CD4-positive, alpha-beta T cell treated with Interleukin-12 subunit alpha and Interleukin-12 subunit beta, for 1 hour (primary cell): Measurements from ENCODE around the gene MTERF4.
"Not testable (repeated sequence)": the region's sequence is repeated elsewhere in the genome, so short reads cannot be mapped to it uniquely, and the experiment has no call there.

Experiments
- DNase-seq: peaks from one replicate; pipeline ENCODE4 v3.0.0-alpha.2; 2020

MTERF4 gene

DNA sequence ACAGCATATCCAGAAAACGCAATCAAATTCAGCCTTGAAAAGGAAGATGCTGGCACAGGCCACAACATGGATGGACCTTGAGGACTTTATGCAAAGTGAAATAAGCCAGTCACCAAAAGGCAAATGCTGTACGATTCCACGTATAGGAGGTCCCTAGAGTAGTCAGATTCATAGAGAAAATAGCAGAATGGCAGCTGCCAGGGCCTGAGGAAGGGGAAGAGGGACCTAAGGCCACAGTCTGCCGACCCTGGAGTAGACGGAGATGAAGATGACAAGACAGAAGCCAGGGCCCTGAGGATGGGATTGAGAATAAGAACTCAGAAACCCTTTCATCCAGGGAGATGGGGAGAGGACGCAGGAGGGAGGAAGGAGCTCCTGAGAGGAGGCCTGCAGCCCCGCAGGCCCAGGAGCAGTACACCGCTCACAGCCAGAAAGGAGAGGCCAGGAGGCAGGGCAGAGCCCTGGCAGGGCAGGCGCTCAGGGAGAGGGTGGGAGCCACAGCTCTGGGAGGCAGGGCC is 8.1 kb upstream of the MTERF4 start:
- no peak for DNase-seq

DNA sequence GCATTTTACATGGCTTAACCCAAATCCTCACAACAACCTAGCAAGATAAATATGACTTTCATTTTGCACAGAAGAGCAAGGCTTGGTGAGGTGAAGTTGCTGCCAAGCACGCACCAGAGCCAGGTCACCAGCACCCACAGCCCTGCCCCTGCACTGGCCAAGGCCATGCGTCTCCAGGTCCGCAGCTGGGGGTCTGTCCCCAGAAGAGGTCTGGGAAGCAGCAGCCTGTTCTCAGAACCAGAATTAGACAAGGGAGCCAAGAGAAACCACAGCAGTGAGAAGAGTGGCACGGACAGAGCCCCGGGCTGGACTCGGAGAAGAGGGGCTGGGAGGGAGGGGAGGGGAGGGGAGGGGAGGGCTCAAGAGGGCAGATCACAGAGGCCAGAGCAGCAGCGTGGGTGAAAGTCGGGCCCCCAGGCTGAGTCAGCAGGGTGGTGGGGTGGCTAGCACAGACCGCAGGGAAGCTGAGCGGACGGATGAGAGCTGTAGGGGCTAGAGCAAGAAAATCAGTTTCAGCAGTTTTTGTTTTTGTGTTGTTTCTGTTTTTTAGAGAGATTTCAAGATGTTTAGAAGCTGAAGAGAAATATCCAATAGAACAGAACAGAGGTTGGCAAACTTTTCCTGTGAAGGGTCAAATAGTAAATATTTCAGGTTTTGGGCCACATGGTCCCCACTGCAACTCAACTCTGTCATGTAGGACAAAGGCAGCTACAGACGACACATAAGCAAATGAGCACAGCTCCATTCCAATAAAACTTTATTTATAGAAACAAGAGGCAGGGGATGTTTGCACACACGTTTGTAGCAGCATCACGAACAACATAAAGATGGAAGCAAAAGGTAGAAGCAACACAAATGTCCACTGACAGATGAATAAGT is 7.4 kb upstream of the MTERF4 start:
- DNase-seq = peak; percentile 41

DNA sequence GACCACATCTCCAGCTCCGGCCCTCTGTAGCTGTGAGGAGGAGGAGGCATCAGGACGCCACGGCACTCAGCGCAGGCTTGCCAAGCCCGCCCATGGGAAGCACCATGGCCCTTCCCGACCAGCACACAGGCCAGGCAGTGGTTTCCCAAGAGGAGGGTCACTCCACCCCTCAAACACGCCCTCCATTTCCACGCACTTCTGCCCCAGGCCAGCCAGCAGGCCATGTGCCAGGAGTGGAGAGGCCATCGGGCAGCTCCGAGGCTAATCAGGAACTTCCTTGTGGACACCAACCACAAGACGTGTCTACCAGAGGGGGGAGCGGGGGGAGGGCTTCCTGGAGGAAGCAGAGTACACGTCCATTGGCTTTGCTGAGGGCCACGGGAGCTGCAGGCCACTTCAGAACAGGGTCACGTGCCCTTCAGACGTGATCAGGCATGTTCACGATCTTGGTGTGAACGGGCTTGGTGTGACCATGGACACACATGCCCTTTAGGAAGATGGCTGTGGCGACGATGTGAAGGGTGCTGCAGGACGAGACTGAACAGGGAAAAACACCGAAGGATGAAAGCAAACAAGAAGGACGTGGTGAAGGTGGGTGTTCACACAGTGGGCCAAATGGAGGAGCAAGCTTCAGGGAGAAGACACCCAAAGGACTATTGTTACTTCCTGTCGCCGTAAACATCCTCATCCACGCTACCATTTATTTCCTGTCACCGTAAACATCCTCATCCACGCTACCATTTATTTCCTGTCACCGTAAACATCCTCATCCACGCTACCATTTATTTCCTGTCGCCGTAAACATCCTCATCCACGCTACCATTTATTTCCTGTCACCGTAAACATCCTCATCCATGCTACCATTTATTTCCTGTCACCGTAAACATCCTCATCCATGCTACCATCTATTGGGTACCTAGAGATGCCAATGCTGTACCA is 6.5 kb upstream of the MTERF4 start:
- peak; percentile 65 for DNase-seq

DNA sequence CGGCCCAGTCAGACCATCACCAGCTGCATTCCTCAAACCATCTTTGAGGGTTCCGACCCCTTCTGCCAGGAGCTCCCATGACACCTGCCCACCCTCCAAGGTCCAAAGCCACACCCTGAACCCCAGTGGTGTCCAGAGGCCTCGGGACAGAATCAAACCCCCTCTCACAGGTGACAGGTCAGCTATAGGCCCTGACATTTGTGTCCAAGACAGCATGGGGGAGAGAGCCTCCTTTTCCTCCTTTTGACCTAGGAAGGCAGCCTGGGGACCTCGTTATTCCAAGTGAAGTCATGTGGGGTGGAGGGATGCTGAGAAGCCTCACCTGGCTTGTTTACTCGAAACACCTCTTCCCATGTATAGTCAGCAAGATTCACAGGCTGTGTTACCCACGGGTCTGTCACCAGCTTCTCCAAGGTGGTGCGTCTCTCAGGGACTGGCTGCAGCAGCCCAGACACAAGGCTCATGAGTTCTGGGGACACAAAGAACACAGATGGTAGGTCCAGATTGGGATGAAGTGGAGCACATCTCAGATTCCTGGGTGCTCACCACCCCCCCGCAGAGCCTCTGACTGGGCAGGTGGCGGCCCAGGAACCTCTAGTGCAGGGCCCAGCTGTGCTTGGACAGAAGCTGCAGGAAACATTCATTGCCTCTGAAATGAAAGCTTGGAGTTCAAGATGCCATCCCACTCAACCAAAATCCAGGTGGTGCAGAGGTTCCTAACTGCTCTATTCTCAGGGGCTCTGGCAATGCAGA is 5.1 kb upstream of the MTERF4 start:
- no peak for DNase-seq

DNA sequence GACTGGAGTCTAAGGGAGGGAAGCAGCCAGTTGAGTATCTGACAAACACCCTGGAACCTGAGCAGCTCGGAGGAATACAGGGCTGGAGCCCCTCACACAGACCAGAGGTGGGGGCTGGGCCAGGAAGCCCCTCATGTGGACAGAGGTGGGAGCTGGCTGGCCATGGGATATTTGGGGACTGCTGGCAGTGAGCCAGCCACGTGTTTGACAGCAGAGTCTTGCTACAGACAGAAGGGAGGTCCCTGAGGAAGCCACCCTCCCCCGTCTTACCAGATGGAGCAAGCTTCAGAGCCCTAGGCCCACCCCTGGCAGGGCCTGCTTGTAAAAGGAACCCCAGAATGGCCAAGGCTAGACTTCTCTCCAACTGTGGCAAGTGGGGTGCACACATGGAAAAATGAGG is 3.6 kb upstream of the MTERF4 start:
- DNase-seq = no peak

DNA sequence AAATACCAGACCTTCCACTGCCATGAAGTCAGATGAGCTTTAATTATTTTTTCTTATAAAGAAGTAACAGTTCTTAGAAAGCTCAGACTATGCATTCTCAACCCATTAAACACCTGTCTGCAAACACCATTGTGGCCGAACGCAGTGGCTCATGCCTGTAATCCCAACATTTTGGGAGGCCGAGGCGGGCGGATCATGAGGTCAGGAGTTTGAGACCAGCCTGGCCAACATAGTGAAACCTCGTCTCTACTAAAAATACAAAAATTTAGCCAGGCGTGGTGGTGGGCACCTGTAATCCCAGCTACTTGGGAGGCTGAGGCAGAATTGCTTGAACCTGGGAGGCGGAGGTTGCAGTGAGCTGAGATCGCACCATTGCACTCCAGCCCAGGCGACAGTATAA is 2.5 kb upstream of the MTERF4 start:
- DNase-seq = not testable (repeated sequence)

DNA sequence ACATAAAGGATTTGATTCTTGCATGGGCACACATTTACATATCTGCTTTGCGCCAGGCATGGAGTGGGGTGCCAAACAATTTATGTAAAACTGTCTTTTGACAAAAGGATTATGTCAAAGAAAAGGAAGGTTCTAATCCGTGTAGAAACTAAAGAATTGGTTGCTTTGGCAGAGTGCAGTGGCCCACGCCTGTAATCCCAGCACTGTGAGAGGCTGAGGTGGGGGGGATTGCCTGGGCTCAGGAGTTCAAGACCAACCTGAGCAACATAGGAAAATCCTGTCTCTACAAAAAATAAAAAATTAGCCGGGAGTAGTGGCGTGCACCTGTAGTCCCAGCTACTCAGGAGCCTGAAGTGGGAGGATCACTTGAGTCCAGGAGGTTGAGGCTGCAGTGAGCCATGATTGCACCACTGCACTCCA is 1.1 kb upstream of the MTERF4 start:
- DNase-seq = no peak

DNA sequence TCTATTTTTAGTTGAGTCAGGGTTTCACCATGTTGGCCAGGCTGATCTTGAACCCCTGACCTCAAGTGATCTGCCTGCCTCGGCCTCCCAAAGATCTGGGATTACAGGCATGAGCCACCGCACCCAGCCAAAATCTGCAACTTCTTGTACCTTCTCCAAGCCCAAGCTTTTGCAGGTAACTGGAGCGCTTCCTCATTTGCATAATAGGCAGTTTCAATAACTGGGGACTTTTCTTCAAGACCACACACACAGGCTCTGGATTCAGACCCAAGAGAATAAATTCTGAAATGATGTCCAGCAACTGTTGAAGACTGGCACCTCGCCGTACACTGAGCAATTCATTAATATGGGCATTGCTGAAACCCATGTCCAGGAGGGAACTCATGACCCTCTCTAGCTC is 2.8 kb downstream of the MTERF4 start:
- no peak for DNase-seq

DNA sequence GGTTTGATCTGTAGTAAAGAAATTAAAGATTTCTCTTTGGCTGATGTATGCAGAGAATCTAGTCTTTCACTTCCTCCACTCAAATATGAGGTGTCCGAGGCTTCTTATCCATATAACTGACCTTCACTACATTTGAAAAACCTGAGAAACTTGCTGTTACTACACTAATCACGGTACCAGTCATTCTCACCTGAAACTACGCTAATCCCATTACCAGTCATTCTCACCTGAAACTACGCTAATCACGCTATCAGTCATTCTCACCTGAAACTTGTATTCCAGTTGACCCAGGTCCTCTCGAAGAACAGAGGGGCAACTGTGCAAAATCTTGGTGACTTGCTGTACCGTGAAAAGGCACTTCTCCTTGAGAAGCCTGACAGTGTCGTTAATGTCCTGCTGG is 5.1 kb downstream of the MTERF4 start:
- no peak for DNase-seq

DNA sequence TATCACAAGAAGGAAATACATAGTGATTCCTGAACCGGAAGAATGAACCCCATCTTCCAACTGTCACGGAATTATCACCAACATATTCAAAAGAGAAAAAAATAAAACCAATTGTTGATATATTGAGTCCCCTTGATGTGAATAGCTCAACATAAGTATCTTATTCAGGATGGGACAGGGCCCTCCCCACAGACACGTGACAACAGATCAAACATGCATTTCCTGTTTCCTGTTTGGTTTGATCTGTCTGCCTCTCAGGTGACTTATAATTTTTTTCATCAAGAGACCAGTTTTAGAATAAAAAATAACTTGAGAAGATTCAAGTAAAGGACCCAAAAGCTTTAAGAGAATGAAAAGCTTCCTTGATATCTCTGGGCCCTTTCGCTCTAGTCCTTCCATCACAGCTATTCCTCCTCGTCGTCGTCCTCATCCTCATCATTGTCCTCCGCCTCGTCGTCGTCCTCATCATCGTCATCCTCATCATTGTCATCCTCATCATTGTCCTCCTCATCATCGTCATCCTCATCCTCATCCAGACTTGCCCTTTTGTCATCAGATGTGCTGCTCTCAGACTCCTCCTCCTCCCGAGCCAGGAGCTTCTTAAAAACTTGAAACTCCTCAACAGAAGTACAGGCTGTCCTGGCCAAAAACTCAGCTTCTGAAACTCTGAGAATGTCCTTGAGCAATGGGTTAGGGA is 6.3 kb downstream of the MTERF4 start:
- peak; percentile 79 for DNase-seq

DNA sequence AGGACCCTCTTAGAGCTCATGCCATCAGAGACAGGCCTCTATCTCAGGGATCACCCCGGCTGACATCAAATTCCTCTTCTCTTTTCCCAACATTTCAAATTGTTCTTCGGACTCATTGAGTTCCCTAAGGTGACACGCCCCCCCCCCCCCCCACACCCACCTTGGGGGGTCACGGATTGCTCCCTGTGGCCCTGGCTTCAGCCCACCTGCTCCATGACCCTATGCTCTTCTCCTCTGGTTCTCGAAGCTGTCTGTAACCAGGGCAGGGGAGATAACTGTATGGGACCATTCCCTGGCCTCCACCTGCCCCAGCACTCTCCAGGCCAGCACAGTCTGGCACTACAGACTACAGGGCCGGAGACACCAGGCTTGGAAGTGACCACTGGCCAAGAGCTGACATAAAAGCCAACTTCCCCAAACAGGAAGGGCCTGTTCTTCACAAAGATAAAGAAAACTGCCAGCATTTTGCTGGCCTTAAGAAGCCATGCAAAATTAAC is 7.1 kb downstream of the MTERF4 start:
- DNase-seq = no peak

DNA sequence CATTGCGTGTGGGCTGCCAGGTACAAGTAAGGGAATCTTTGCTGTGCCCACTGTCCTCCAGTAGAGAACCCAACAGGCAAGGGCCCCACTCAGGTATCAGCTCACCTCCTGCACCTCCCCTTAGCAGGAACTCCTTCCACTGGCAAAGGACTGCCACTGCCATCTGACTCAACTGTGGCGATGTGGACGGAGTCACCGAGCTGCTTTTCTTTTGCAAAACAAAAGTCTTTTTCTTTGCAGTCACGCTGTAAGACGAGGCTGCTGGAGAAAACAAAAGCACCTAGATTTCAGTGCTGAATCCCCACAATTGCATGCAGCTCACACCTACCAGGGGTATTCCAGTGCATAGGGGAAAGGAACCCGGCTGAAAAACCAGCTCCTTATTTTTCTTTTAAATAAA is 7.9 kb downstream of the MTERF4 start:
- no peak for DNase-seq

DNA sequence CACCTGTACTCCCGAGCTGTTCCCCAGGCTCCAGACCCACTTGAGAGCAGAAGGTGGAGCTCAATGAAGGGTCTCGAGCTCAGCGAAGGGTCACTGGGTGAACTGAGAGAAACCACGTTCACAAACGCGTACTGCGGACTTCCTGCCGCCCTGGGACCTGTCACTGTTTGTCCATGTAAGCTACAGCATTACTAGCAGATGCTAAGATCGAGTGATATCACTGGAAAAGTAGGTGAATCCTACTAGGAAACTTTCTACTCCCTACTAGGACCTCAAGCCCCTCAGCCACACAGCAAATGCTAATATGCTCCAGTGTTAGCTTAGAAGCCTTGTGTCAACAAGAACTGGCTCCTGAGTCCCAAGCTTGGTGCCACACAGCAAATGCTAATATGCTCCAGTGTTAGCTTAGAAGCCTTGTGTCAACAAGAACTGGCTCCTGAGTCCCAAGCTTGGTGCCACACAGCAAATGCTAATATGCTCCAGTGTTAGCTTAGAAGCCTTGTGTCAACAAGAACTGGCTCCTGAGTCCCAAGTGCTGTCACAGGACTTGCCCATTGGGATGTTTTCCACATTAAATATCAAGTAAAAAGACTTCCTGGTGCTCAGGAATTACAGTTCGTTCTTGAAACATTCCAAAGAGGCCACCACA is 8.8 kb downstream of the MTERF4 start:
- not testable (repeated sequence) for DNase-seq

DNA sequence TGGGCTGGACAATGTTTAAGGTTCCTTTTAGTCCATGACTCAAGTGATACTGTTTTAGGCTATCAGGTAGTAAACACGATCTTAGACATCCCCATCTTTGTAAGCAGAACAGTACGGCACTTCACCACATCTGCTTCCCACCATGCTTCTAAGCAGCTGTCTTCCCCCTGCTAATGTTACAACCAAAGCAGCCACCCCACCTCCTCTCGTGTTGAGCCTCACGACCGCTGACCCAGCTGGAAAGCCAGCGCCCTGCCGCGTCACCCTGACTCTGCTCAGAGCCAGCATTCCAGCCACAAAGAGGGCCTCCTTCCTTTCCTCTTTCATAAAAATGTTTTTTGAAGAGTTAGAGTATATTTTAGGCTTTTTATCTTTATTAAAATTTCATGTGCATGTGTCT is 9.4 kb downstream of the MTERF4 start:
- DNase-seq = no peak

DNA sequence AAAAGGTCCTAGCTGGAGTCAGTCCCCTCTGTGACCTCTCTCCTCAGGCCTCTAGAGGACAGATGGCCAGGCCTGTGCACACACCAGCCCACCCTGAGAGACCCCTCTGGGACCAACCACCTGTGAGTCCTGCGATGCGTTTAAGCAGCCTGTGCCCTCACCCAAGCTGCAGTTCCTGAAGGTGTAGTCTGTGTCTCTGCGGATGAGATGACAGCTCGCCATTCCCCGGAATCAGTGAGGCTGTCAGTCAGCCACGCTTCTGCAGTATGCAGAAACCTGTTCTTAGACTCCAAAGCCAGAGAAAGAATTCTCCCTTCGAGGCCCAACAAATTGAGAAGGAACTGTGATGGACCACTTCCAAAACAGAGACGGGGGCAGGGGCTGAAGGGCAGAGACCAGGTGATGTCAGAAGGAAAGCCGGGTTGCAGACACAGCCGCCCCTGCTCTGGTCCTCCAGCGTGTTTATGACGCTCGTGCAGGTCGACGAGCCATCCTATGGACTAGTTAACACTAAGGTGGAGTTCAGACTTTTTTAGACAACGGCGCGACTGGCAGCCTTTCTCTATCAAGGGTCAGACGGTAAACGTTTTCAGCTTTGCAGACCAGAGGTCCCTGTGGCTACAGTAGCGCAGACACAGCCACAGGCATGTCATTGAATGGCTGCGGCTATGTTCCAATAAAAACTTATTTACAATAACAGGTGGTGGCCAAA is 10.2 kb downstream of the MTERF4 start:
- DNase-seq = no peak

DNA sequence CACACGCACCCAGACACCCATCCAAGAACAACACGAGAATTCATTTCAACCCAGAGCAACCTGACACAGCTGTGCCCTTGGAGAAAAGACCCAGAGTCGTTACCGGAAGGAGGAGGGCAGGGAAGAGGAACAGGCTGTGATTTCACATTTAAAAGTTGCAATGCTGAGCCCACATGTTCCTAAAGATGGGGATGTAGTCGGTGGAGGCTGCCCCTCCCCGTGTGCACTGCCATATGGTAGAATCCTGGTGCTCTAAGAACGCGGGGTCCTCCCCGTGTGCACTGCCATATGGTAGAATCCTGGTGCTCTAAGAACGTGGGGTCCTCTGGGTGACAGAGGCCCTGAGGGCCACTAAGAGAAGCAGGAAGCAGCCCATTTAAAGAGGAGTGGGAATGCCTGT is 10.9 kb downstream of the MTERF4 start:
- no peak for DNase-seq

DNA sequence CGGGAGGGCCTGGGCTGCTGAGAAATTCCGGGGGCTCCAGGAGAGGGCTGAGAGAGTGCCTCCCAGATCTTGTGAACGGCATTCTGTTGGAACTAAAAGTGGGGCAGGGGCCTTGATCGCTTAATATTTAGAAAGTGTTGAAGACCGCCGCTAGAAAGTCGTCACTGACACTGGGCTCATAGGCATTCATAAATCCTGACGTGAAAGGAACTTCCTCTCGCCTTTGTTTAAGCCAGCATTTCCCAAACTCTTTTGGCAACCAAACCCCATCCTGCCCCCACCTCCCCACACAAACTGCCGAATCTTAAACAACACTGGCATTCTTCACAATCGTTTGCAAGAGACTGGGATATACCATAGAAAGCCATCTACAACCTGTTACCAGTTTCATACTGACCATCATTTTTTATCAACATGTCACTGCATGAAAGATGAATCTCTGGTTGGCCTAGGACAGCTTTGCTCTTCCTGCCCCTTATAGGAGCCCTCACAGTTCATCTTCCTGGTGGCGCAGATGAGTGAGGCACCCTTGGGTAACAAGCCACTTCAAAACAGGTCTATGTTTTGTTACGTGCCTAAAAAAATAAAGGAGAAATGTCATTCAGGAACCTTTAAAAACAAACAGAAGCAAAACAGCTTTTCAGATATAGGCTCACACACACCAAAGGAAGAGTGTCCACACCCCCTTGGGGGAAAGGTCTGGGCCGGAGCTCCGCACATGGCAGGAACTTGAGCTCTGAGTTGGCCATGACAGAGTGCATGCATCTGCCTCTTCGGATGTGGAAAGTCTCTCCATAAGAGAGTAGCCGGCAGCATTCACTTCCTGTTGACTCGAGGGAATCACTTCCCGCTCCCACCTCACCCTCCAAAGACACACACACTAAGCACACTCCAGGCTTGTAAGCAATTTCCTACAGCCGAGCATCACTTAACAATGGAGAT is 13.0 kb downstream of the MTERF4 start:
- no peak for DNase-seq

DNA sequence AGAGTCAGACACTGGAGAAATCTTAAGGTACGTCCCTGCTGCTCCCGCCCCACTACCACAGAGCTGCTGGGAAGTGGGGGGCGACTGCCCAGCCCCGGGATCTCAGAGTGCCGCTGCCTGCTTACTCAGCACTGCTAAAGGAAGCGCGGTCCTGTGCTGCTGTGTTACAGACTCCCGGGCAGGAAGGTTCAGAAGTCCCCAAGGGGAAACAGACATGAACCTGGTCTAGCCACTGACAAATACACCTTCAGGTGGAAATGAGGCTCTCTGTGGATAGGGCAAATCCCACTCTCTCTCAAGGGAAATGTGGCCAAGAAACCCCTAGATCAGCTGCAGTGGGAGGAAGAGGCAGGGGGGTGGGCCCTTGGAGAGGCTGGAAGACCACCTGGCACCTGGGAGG is 13.7 kb downstream of the MTERF4 start:
- no peak for DNase-seq

DNA sequence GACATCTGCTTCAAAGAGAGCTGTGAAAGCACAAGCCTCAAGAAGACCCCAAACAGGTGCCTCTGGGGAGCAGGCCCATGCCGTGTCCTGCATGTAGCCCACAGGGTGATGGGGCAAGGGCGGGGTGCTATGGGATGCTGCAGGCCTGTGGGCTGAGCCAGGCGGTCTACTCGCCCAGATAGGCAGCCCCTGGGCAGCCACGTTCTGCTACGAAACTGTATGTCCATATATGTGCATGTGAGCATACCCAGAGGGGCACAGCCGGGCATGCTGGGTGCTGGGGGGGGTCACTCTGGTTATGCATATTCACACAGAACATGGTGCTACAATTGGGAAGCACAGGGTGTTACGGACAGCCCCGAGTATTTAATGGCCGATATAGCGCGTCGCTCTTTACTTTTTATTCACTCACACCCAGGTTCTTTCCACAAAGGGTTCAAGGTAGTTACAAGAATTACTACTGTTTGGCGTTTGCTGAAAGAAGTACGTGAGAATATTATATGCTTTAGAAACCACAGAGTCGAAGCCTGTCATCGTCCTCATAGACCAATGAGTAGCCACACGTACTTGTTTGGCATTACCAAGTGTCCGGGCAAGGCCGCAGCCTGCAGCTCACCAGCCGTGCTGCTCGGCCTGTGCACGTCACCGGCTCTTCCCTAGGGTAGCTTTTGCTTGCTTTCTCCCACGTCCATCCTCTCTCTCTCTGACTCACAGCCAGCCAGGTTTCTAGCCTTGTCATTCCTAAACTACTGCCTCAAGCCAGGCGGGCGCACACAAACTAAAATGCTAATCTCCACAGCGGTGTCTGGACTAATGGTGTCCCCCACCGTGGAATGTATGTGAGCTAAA is 14.4 kb downstream of the MTERF4 start:
- DNase-seq = no peak
